Ishikawa (cell line): ENCODE data around the gene XRCC1.

Experiments used
- EGR1 ChIP-seq: IDR thresholded peaks from 2 replicates; pipeline ENCODE4 v1.6.1; 2012
- RAD21 ChIP-seq: IDR thresholded peaks from 2 replicates; pipeline ENCODE4 v1.6.1; 2012; ENCODE audit warnings: low read depth
- TEAD4 ChIP-seq: IDR thresholded peaks from 2 replicates; pipeline ENCODE4 v1.6.1; 2012

The XRCC1 gene

GRCh38 chr19:43495082-43495481 lies 80.2 kb downstream of the XRCC1 start:
- TF ChIP-seq TEAD4: no peak
- no peak for TF ChIP-seq EGR1
- TF ChIP-seq RAD21: no peak
